Ascending aorta (tissue), 2 donors: ENCODE results near the gene FAM98B. TPM values are rescaled to one million over a fixed set of nuclear protein-coding genes. Genes with fewer than 3 reads are reported as not detected.
"Not testable (repeated sequence)": the region's sequence is repeated elsewhere in the genome, so short reads cannot be mapped to it uniquely, and the experiment has no call there.

Experiments used
- DNase-seq, 2 donors: peaks; one replicate each; pipeline ENCODE4 v3.0.0-alpha.2; 2019; ENCODE audit warnings: low spot score in 2 of 2
- H3K27ac ChIP-seq, 2 donors: fragments of 200-600 bp; sonication (generic); one replicate each; pipeline ENCODE4 v1.5.1; 2016 to 2017; ENCODE audit warnings: mild to moderate bottlenecking in 1 of 2
- H3K27me3 ChIP-seq: fragments of 200-600 bp; sonication (generic); one replicate; pipeline ENCODE4 v1.5.1; 2017
- H3K36me3 ChIP-seq, 2 donors: fragments of 200-600 bp; sonication (generic); one replicate each; pipeline ENCODE4 v1.5.1; 2016
- H3K4me1 ChIP-seq, 2 donors: fragments of 200-600 bp; sonication (generic); one replicate each; pipeline ENCODE4 v1.5.1; 2016 to 2017; ENCODE audit warnings: mild to moderate bottlenecking in 1 of 2
- H3K4me3 ChIP-seq, 2 donors: fragments of 200-600 bp; sonication (generic); one replicate each; pipeline ENCODE4 v1.5.1; 2016 to 2017; ENCODE audit warnings: mild to moderate bottlenecking in 1 of 2
- H3K9me3 ChIP-seq, 2 donors: fragments of 200-600 bp; sonication (generic); one replicate each; pipeline ENCODE4 v1.5.1; 2016
- CTCF ChIP-seq, 3 experiments: fragments of 200-600 bp in 2 of 3; fragments of 450-650 bp in 1 of 3; sonication (generic) in 2 of 3; IDR thresholded peaks; one replicate each; pipeline ENCODE4 v1.5.1; 2016 to 2019; ENCODE audit warnings: antibody characterized with exemption in 3 of 3, mild to moderate bottlenecking in 1 of 3, moderate library complexity in 1 of 3
- intact Hi-C: fragments of 100-400 bp; cut with DNase I; formaldehyde crosslinking; loops from one replicate; pipeline ENCODE4 v1.15.1; 2023
- total RNA-seq: library from RNA; depleted of rRNA; stranded (reverse); fragments of >200 nt; gene quantifications from one replicate; pipeline ENCODE4 v1.1.0, GENCODE V29; 2016

FAM98B gene
- total RNA-seq, 1 donor from 2014 or later: 6.4 TPM

DNA sequence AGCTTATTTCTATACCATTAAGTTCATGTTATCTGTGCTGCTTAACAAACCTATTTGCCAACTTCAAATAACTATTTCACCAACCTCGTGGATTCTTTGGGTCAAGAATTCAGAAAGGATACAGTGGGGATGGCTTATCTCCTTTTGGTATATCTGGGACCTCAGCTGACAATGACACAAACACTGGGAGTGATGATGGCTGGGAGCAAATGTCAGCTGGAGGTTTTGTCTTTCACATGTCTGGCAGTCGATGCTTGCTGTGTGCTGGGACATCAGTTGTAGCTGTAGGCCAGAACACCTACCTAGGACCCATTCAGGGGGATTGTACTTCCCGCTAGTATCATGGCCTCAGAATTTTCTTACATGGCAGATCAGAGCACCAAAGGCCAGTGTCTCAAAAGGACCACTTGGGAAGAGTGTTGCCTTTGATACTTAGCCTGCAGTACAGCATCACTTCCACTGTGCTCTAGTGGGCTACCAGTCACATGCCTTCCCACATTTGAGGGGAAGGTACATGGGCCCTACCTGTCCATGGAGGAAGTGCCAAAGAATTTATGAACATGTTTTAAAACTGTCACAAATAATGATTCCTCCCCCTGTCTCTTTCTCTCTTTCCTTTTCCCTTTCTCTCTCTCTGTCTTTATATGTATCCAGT is 23.7 kb upstream of the FAM98B start:
- no peak overlapping the region for H3K27ac ChIP-seq
- H3K9me3 ChIP-seq: no peaks in the 10 kb centered on the region
- no peak for DNase-seq
- no peak overlapping the region for H3K4me3 ChIP-seq
- TF ChIP-seq CTCF (IDR thresholded peaks at IDR 0.05): no peak
- H3K4me1 ChIP-seq: no peaks in the 10 kb centered on the region
- H3K27me3 ChIP-seq: no peaks in the 10 kb centered on the region
- intact Hi-C loops: no loop called here
- no peaks in the 10 kb centered on the region for H3K36me3 ChIP-seq

- no peak for TF ChIP-seq CTCF (IDR thresholded peaks at IDR 0.05)
- H3K4me1 ChIP-seq: no peaks in the 10 kb centered on the region
- DNase-seq: no peak
- H3K27ac ChIP-seq: no peak overlapping the region
- intact Hi-C loops: no loop called here
- H3K4me3 ChIP-seq: no peak overlapping the region
- H3K36me3 ChIP-seq: no peaks in the 10 kb centered on the region
- no peaks in the 10 kb centered on the region for H3K27me3 ChIP-seq
- H3K9me3 ChIP-seq: no peaks in the 10 kb centered on the region
Measured at GRCh38 chr15:38436993-38437392, 16.9 kb upstream of the FAM98B start.

DNA sequence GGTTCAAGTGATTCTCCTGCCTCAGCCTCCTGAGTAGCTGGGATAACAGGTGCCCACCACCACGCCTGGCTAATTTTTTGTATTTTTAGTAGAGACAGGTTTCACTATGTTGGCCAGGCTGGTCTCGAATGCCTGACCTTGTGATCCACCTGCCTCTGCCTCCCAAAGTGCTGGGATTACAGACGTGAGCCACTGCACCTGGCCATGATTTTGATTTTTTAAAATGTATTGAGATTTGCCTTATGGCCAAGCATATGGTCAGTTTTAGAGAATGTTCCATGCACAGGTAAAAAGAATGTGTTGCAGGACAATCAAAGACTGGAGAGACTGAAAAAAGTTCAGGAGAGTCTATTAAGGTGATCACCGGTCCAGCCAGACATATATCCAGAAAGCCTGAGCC is 16.3 kb upstream of the FAM98B start:
- H3K27ac ChIP-seq, H3K4me1 ChIP-seq, H3K27me3 ChIP-seq, H3K36me3 ChIP-seq, H3K4me3 ChIP-seq, H3K9me3 ChIP-seq, intact Hi-C loops, DNase-seq: not testable (repeated sequence)

GRCh38 chr15:38438031-38438986 is 15.6 kb upstream of the FAM98B start:
- no peak for DNase-seq
- Histone ChIP-seq H3K4me1 (no peaks in the 10 kb centered on the region), H3K27me3 (no peaks in the 10 kb centered on the region), H3K36me3 (no peaks in the 10 kb centered on the region), H3K9me3 (no peaks in the 10 kb centered on the region), H3K27ac (no peak overlapping the region), H3K4me3 (no peak overlapping the region)
- TF ChIP-seq CTCF (IDR thresholded peaks at IDR 0.05): no peak
- intact Hi-C loops: no loop called here

GRCh38 chr15:38440353-38441129 is 13.4 kb upstream of the FAM98B start:
- DNase-seq: no peak
- Histone ChIP-seq H3K27ac (no peak overlapping the region), H3K36me3 (no peaks in the 10 kb centered on the region), H3K4me1 (no peaks in the 10 kb centered on the region), H3K27me3 (no peaks in the 10 kb centered on the region), H3K4me3 (no peak overlapping the region), H3K9me3 (no peaks in the 10 kb centered on the region)
- TF ChIP-seq CTCF (IDR thresholded peaks at IDR 0.05): peak; percentile 71 to 92 (median 92)
- intact Hi-C loops: loop anchor here (5.0 kb wide), 1 partner anchor 252 kb away; no protein-coding TSS in a partner anchor
